OCI-LY1 (cell line): ENCODE data around the gene TP53AIP1.

Experiments
- H2AFZ ChIP-seq: fragments of 200-600 bp; sonication (generic), shearing (Covaris generic); 2 replicates; pipeline ENCODE4 v1.6.0; 2014; ENCODE audit warnings: antibody characterized with exemption, mild to moderate bottlenecking, low read length
- H3F3A ChIP-seq: fragments of 200-600 bp; sonication (generic), shearing (Covaris generic); 2 replicates; pipeline ENCODE4 v1.6.0; 2014; ENCODE audit warnings: mild to moderate bottlenecking, antibody characterized with exemption, low read length, moderate library complexity; ENCODE audit not compliant: insufficient read depth
- H3K27ac ChIP-seq: fragments of 200-600 bp; sonication (generic); 2 replicates; pipeline ENCODE4 v1.5.1; 2014; ENCODE audit warnings: low read length, mixed run types, mild to moderate bottlenecking, low read depth; ENCODE audit not compliant: poor library complexity, severe bottlenecking
- H3K27me3 ChIP-seq: fragments of 200-600 bp; sonication (generic); 2 replicates; pipeline ENCODE4 v1.6.0; 2014; ENCODE audit warnings: antibody characterized with exemption, mild to moderate bottlenecking, low read length, moderate library complexity; ENCODE audit not compliant: insufficient read depth
- H3K36me3 ChIP-seq: fragments of 200-600 bp; sonication (generic); 2 replicates; pipeline ENCODE4 v1.6.1; 2014; ENCODE audit warnings: mild to moderate bottlenecking, antibody characterized with exemption, low read length, moderate library complexity, mixed read lengths; ENCODE audit not compliant: insufficient read depth
- H3K4me1 ChIP-seq: fragments of 200-600 bp; sonication (generic); 2 replicates; pipeline ENCODE4 v1.5.1; 2014; ENCODE audit warnings: mild to moderate bottlenecking, low read length, moderate library complexity; ENCODE audit not compliant: insufficient read depth, severe bottlenecking
- H3K4me2 ChIP-seq: fragments of 200-600 bp; sonication (generic), shearing (Covaris generic); 2 replicates; pipeline ENCODE4 v1.6.1; 2014; ENCODE audit warnings: low read length
- H3K4me3 ChIP-seq: fragments of 200-600 bp; sonication (generic); 2 replicates; pipeline ENCODE4 v1.5.1; 2014; ENCODE audit warnings: low read length, low read depth, mild to moderate bottlenecking, mixed read lengths; ENCODE audit not compliant: poor library complexity, severe bottlenecking
- H3K79me2 ChIP-seq: fragments of 200-600 bp; shearing (Covaris generic); 2 replicates; pipeline ENCODE4 v1.6.1; 2016; ENCODE audit warnings: mixed run types, low read length, mixed read lengths; ENCODE audit not compliant: insufficient read depth
- H3K9ac ChIP-seq: fragments of 200-600 bp; sonication (generic), shearing (Covaris generic); 2 replicates; pipeline ENCODE4 v1.6.1; 2014; ENCODE audit warnings: mild to moderate bottlenecking, low read length, mixed read lengths
- H3K9me2 ChIP-seq: fragments of 200-600 bp; sonication (generic), shearing (Covaris generic); 2 replicates; pipeline ENCODE4 v1.6.1; 2014; ENCODE audit warnings: low read depth, mild to moderate bottlenecking, low read length, mixed read lengths
- H3K9me3 ChIP-seq: fragments of 200-600 bp; shearing (Covaris generic); 2 replicates; pipeline ENCODE4 v1.6.1; 2014; ENCODE audit warnings: low read length, mixed read lengths
- H4K20me1 ChIP-seq: fragments of 200-600 bp; sonication (generic), shearing (Covaris generic); 2 replicates; pipeline ENCODE4 v1.6.0; 2016; ENCODE audit warnings: mild to moderate bottlenecking, low read length; ENCODE audit not compliant: insufficient read depth
- CTCF ChIP-seq: fragments of 200-600 bp; sonication (generic), shearing (Covaris generic); IDR thresholded peaks from 2 replicates; pipeline ENCODE4 v1.5.1; 2017; ENCODE audit warnings: mild to moderate bottlenecking, antibody characterized with exemption, low read length, moderate library complexity, mixed read lengths
- EZH2 ChIP-seq: fragments of 200-600 bp; sonication (generic), shearing (Covaris generic); IDR thresholded peaks from 2 replicates; pipeline ENCODE4 v1.8.0; 2017; ENCODE audit warnings: borderline replicate concordance, mixed run types, mild to moderate bottlenecking, antibody characterized with exemption, low read length, moderate library complexity, mixed read lengths

Gene TP53AIP1

GRCh38 chr11:128964463-128964930 is 21.8 kb upstream of the TP53AIP1 start:
- H3F3A ChIP-seq: no peaks in the 10 kb centered on the region
- H3K79me2 ChIP-seq: no peaks in the 10 kb centered on the region
- no peak overlapping the region for H3K9ac ChIP-seq
- H3K4me1 ChIP-seq: no peaks in the 10 kb centered on the region
- no peak overlapping the region for H3K4me2 ChIP-seq
- no peaks in the 10 kb centered on the region for H3K27me3 ChIP-seq
- no peaks in the 10 kb centered on the region for H3K36me3 ChIP-seq
- no peaks in the 10 kb centered on the region for H4K20me1 ChIP-seq
- no peak overlapping the region for H3K4me3 ChIP-seq
- no peak overlapping the region for H3K27ac ChIP-seq
- no peaks in the 10 kb centered on the region for H3K9me3 ChIP-seq
- H2AFZ ChIP-seq: no peak overlapping the region
- H3K9me2 ChIP-seq: no peaks in the 10 kb centered on the region
- no peak for TF ChIP-seq CTCF
- TF ChIP-seq EZH2: no peak

- Histone ChIP-seq H3K9me3 (no peaks in the 10 kb centered on the region), H3K4me1 (no peaks in the 10 kb centered on the region), H3K9me2 (no peaks in the 10 kb centered on the region), H2AFZ (no peak overlapping the region), H3K27me3 (no peaks in the 10 kb centered on the region), H3F3A (no peaks in the 10 kb centered on the region), H3K9ac (no peak overlapping the region), H3K27ac (no peak overlapping the region), H3K36me3 (no peaks in the 10 kb centered on the region), H3K4me2 (no peak overlapping the region), H3K4me3 (no peak overlapping the region), H4K20me1 (no peaks in the 10 kb centered on the region), H3K79me2 (no peaks in the 10 kb centered on the region)
- TF ChIP-seq CTCF (no peak), EZH2 (no peak)
Observed at GRCh38 chr11:128963744-128964325, 21.2 kb upstream of the TP53AIP1 start.

GRCh38 chr11:128962896-128963295 is 20.2 kb upstream of the TP53AIP1 start:
- no peaks in the 10 kb centered on the region for H3K9me2 ChIP-seq
- H3K36me3 ChIP-seq: no peaks in the 10 kb centered on the region
- no peak overlapping the region for H3K9ac ChIP-seq
- H3K4me2 ChIP-seq: no peak overlapping the region
- no peaks in the 10 kb centered on the region for H4K20me1 ChIP-seq
- H3K4me3 ChIP-seq: no peak overlapping the region
- H2AFZ ChIP-seq: no peak overlapping the region
- H3K27ac ChIP-seq: no peak overlapping the region
- TF ChIP-seq CTCF: no peak
- TF ChIP-seq EZH2: no peak
- no peaks in the 10 kb centered on the region for H3F3A ChIP-seq
- H3K27me3 ChIP-seq: no peaks in the 10 kb centered on the region
- no peaks in the 10 kb centered on the region for H3K9me3 ChIP-seq
- no peaks in the 10 kb centered on the region for H3K4me1 ChIP-seq
- no peaks in the 10 kb centered on the region for H3K79me2 ChIP-seq
